GM12892 (cell line): ENCODE measurements around the gene MRPS33.

ENCODE experiments used
- POLR2A ChIP-seq: IDR thresholded peaks from 2 replicates; pipeline ENCODE4 v1.6.1; 2011; ENCODE audit warnings: low read depth, low read length, control low read depth
- POLR2AphosphoS5 ChIP-seq: IDR thresholded peaks from 2 replicates; pipeline ENCODE4 v1.6.1; 2011; ENCODE audit warnings: low read depth, low read length, control low read depth

DNA sequence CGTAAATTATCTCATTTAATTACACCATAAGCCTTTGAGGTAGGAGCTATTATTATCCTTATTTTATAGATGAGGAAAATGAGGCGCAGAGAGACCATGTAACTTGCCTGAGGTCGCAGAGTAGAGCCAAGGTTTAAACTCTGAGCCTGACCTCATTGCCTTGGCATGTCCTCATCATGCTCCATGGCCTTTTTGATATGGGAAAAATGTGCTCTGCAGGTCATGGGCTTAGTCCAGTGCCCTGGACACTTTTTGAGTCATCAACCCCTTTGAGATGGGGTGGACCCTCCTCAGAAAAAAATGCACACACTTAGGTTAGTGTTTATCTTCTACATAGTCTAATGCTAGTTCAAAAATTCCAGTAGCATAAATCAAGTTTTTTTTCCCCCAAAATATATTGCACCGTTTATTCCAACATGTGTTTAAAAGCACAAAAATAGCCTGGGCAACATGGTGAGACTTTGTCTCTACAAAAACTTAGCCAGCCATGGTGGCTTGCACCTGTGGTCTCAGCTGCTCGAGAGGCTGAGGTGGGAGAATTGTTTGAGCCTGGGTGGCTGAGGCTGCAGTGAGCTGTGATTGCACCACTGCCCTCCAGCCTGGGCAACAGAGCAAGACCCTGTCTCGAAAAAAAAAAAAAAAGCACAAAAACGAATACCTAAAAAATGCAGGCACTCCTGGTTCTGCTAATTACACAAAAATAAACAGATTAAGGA, 30.5 kb upstream of the MRPS33 start:
- TF ChIP-seq POLR2A (no peak), POLR2AphosphoS5 (no peak)
